Stimulated activated naive CD4-positive, alpha-beta T cell treated with Interleukin-2 at 50 U/mL for 16 hours (primary cell): Measurements from ENCODE around the gene FAF2.
"Not testable (repeated sequence)": the region's sequence is repeated elsewhere in the genome, so short reads cannot be mapped to it uniquely, and the experiment has no call there.

Experiments used
- DNase-seq: peaks from one replicate; lab custom pipeline; 2025; lab: John Stamatoyannopoulos, UW

Gene FAF2

GRCh38 chr5:176418251-176418650 is 29.9 kb upstream of the FAF2 start:
- DNase-seq = no peak

GRCh38 chr5:176420086-176420485 is 28.1 kb upstream of the FAF2 start:
- no peak for DNase-seq

- DNase-seq = no peak
Observed at GRCh38 chr5:176420972-176421544, 27.1 kb upstream of the FAF2 start.

GRCh38 chr5:176424181-176424580 is 24.0 kb upstream of the FAF2 start:
- DNase-seq = no peak

- no peak for DNase-seq
Observed at GRCh38 chr5:176425138-176425537, 23.0 kb upstream of the FAF2 start.

GRCh38 chr5:176425791-176426190 is 22.4 kb upstream of the FAF2 start:
- no peak for DNase-seq

- no peak for DNase-seq
Observed at GRCh38 chr5:176426876-176427275, 21.3 kb upstream of the FAF2 start.

- no peak for DNase-seq
Observed at GRCh38 chr5:176427971-176428370, 20.2 kb upstream of the FAF2 start.

GRCh38 chr5:176429972-176430371 is 18.2 kb upstream of the FAF2 start:
- no peak for DNase-seq

- no peak for DNase-seq
Observed at GRCh38 chr5:176432707-176433106, 15.5 kb upstream of the FAF2 start.

- DNase-seq = no peak
Observed at GRCh38 chr5:176436656-176437055, 11.5 kb upstream of the FAF2 start.

- no peak for DNase-seq
Observed at GRCh38 chr5:176438959-176439757, 9.0 kb upstream of the FAF2 start.

- no peak for DNase-seq
Observed at GRCh38 chr5:176440927-176441706, 7.1 kb upstream of the FAF2 start.

- no peak for DNase-seq
Observed at GRCh38 chr5:176441921-176442323, 6.3 kb upstream of the FAF2 start.

- DNase-seq = not testable (repeated sequence)
Observed at GRCh38 chr5:176442911-176443310, 5.3 kb upstream of the FAF2 start.

GRCh38 chr5:176444742-176445141 is 3.4 kb upstream of the FAF2 start:
- no peak for DNase-seq

- no peak for DNase-seq
Observed at GRCh38 chr5:176446028-176446665, 2.0 kb upstream of the FAF2 start.

GRCh38 chr5:176446884-176447590 is 1.1 kb upstream of the FAF2 start:
- DNase-seq = no peak

- no peak for DNase-seq
Observed at GRCh38 chr5:176447591-176447977, 601 bp upstream of the FAF2 start.

GRCh38 chr5:176450077-176450476 is 1.9 kb downstream of the FAF2 start:
- no peak for DNase-seq

GRCh38 chr5:176454724-176455394 is 6.7 kb downstream of the FAF2 start:
- DNase-seq = no peak
